ENCODE data around the gene CLEC16A.

DNA sequence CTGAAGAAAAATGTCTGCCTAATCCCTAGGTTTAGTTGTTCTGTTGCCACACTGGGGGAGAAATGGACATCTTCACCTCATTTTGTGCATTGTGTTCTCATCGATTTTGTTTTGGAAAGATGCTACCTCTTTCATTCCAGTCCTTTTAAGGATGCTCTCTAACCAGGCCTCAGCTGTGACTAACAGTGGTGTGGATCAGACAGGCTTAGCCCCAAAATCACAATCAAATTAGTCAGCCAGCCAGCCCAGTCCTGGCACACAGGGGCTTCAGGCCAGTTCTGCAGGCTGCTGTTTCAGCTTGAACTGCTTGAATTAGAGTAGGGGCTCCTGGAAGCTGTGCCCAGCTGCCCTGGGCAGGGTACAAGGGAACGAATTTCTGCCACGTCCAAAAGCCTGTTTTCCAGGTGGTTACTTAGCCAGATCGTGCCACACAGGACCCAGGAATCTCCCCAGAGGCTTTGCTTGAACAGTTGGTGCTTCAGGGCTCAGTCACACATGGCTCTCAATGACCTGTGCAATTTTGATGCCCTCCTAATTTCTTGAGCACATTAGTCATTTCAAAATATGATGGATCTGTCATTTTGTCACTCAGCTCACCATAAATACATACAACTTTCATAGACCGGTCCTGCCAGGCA, 60.7 kb downstream of the CLEC16A start:
- TF ChIP-seq POLR2A (IDR thresholded peaks at IDR 0.05; ENCODE audit: low read length) (no peak), GATA1 (IDR thresholded peaks at IDR 0.05; ENCODE audit: low read depth, low read length) (no peak)
